UCSD-AML1 (cell line): ENCODE results near the gene ATRNL1.
"Not testable (repeated sequence)": the region's sequence is repeated elsewhere in the genome, so short reads cannot be mapped to it uniquely, and the experiment has no call there.

Experiments
- DNase-seq: peaks from one replicate; lab custom pipeline; 2025; ENCODE audit not compliant: unreplicated experiment; lab: John Stamatoyannopoulos, UW

Gene ATRNL1

DNA sequence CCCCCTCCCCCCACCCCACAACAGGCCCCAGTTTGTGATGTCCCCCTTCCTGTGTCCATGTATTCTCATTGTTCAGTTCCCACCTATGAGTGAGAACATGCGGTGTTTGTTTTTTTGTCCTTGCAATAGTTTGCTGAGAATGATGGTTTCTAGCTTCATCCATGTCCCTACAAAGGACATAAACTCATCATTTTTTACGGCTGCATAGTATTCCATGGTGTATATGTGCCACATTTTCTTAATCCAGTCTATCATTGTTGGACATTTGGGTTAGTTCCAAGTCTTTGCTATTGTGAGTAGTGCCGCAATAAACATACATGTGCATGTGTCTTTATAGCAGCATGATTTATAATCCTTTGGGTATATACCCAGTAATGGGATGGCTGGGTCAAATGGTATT, 312.7 kb downstream of the ATRNL1 start:
- DNase-seq = not testable (repeated sequence)

DNA sequence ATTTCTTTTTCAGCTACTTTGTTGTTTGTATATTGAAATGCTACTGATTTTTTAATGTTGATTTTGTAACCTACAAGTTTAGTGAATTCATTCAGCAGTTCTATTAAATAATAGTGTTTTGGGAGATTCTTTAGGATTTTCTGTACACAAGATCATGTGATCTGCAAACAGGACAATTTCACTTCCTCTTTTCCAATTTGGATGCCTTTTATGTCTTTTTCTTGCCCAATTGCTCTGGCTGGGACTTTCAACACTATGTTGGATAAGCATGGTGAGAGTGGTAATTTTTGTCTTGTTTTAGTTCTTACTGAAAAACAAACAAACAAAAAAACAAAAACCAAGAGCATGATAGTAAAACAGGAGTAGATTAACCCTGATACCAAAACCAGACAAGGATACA, 316.2 kb downstream of the ATRNL1 start:
- no peak for DNase-seq

DNA sequence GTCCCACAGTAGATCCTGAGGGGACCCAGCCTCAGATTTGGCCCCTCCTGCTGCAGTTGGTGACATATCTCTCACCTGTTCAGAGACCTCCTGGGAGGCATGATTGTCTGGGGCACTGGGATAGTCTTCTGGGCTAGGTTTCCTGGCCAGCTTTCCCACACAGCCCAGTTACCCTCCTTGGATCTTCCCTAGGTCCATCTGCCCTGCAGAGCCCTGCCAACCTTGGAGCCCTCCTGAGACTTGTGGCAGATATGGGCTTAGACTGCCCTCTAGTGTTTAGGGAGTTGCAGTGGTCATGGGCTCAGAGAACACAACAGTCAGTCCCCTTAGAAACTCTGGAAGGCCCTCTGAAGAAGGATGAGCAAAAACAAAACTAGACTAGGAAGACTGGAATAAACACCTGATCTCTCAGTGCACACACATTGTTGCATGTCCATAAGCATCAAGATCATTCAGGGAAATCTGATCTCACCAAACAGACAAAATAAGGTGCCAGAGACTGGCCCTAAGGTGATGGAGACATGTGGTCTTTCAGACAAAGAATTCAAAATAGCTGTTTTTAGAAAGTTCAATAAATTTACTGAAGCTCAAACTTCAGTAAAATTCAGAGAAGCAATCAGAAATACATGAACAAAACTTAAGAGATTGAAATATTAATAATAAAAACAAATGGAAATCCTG, 324.6 kb downstream of the ATRNL1 start:
- DNase-seq = peak; percentile 21

DNA sequence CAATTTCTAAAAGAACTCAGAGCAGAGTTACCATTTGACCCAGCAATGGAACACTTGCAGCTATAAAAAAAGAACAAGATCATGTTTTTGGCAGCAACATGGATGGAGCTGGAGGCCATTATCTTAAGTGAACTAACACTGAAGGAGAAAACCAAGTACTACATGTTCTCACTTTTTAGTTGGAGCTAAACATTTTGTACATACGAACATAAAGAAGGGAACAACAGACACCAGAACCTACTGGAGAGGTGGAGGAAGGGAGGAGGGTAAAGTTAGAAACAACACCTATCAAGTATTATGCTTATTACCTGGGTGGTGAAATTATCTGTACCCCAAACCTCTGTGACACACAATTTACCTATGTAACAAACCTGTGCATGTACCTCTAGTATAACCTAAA, 329.5 kb downstream of the ATRNL1 start:
- DNase-seq = no peak

DNA sequence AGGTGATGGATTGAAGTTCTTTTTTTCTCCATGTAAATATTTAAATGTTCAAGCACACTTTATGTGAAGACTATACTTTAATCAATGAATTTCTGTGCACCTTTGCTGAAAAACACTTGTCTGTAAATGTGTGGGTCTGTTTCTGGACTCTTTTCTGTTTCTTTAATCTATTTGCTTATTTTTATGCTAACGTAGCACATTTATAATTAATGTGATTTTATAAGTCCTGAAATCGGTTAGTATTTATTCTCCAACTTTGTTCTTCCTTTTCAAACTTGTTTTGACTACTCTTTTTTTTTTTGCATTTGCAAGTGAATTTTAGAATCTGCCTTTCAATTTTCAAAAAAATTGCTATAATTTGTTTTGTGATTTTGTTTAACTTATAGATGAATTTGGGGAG, 334.4 kb downstream of the ATRNL1 start:
- no peak for DNase-seq

DNA sequence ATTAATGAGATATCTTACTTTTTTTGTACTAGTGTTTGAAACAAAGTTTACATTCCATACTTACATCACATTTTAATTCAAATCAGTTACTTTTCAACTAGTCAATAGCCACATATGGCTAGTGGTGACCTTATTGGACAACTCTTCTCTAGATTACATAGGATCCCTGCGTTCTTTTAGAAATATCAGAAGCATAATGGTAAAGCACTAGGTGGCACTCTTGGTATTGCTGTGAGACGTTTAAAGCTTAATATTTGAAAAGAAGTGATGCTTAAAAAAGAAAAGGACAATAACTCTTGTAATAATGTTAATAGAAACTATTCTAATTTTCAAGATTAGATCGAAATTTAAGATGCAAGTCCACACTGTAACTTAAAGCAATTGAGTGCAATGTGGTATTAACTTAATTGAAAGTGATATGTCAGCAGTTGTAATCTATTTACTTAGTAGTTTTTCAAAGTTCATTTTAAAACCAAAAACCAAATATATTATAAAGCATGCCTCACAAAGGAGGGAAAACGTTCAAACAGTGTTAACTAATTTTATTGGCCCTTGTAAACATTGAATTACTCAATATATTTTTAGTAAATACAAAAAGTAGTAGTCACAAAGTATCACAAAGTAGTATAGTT, 339.1 kb downstream of the ATRNL1 start:
- DNase-seq = no peak

DNA sequence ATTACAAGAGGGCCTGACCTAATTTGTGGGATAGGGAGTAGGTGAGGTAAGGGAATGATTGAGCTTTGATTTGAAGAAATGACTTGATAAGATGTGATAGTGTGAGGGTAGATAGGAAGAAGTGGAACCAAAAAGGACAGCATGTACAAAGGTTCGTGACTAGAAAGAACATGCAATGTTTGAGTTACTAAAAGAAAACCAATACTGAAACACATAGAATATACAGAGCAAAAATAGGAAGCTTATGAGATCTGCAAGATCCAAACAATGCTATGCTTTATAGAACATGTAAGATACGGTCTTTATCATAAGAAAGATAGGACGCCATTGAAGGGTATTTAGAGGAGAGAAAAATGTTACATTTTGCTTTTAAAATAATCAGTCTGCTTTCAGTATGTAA, 343.8 kb downstream of the ATRNL1 start:
- no peak for DNase-seq

DNA sequence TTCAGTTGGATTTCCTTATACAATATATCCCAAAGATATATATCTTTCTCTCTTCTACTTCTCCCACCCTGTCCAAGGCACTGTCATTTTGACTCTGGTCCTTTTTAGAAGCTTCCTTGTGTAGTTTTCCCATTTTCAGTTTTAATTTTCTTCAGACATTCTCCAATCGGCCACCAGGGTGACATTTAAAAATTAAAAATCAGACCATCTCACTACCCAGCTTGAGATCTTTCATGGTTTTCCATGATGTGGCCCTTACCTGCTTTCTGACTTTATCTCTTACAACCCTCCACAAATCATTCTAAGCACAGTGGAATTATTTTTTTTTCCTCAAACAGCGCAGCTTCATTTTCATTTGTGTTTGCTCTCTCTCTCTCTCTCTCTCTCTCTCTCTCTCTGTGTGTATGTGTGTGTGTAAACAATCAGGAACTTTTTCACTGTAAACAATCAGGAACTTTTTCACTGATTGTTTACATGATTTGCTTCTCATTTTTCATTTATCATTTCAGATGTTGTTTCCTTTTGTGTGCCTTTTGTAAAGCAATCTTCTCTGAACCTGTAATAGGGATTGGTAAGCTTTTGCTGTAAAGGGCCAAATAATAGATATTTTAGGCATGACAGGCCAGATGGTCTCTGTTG, 348.9 kb downstream of the ATRNL1 start:
- DNase-seq = no peak

DNA sequence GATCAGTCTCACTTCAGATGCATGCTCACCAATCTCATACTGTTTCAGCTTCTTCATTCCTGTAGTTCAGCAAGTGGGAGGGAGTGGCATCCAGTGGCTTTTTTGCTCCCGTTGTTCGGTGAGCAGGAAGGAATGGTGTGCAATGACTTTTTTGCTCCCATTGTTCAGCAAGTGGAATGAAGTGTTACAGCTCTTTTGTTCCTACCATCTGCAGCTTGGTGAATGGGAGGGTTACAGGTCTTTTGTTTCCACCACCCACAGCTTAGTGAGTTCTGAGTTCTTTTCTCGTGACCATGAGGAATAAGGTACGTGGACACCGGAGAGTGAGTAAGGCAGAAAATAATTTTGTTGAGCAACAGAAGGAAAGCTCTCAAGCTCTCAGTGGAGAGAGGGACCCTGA, 363.6 kb downstream of the ATRNL1 start:
- no peak for DNase-seq

DNA sequence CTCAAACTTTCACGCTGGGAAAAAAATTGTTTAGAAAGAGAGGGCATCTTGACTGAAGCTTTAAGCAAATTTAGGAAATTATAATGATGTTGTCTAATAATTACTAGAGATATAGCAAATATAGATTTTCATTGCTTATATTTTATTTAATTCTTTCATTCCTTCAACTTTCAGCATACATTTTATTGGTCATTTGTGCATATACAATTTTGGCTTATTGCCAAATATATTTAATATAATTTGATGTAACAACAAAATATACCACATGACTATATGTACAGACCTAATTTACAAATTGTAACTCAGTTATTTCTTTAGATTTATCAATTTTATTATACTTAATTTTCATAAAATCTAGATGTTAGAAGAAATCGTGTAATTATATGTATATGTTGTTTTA, 390.1 kb downstream of the ATRNL1 start:
- DNase-seq = no peak

DNA sequence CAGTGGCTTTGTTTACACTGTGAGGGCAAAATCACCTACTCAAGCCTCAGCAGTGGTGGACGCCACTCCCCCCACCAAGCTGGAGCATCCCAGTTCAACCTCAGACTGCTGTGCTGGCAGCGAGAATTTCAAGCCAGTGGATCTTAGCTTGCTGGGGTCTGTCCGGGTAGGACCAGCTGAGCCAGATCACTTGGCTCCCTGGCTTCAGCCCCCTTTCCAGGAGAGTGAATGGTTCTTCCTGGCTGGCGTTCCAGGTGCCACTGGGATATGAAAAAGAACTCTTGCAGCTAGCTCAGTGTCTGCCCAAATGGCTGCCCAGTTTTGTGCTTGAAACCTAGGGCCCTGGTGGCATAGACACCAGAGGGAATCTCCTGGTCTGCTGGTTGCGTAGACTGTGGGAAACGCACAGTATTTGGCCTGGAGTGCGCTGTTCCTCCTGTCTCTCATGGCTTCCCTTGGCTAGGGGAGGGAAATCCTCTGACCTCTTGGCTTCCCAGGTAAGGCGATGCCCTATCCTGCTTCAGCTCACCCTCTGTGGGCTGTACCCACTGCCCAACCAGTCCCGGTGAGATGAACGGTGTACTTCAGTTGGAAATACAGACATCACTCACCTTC, 398.5 kb downstream of the ATRNL1 start:
- DNase-seq = no peak

DNA sequence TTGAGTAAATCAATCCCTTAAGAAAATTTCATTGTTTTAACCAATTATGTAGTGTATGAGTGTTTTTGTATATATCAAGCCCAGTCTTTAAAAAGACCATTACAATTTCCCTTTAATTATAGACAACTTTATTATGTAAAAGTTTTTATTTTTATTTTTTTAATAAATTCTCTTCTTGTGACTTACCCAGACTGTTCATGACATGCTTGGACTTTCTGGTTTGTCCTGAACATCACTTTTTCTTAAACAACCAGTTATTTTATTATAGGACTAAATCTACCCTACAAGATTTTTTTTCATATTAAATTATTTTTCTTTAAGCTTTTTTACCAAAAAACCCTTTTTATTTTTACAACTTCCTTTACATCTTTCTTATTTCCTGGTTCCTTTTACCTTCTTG, 410.4 kb downstream of the ATRNL1 start:
- DNase-seq = no peak

DNA sequence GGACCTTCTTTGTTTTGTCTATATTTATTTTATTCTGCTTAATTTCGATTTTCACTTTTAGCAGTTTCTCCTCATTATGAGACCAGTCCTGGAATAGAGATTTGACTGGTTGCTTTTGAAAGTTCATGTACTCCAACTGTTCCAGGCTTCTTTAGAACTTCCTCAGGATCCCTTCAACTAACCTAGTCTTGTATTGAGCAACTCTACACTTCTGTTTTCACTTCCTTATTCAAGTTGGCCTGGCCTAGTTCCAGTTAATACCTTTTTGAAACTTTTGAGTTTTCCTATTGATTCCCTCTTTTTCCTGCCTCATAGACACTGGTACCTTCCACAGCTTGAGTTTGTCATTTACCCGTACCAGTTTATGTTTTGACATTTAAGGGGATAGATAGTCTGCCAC, 421.7 kb downstream of the ATRNL1 start:
- no peak for DNase-seq

DNA sequence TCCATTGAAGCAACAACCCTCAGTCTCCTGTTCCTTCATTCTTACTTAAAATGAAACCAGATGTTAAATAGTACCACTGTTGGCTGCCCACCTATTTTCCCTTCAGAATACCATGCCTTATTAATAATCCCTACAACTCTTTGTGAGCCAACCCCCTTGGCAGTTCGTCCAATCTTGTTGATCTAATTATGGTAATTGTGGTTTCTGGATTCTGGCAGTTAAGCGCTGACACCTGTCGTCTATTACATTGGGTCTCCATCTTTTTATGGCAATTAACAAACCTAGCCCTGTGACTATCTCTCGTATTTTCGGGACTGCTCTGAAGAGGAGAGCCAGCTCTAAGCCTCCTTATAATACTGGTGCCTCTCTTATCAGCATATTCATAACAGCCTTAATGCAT, 432.0 kb downstream of the ATRNL1 start:
- DNase-seq = no peak

DNA sequence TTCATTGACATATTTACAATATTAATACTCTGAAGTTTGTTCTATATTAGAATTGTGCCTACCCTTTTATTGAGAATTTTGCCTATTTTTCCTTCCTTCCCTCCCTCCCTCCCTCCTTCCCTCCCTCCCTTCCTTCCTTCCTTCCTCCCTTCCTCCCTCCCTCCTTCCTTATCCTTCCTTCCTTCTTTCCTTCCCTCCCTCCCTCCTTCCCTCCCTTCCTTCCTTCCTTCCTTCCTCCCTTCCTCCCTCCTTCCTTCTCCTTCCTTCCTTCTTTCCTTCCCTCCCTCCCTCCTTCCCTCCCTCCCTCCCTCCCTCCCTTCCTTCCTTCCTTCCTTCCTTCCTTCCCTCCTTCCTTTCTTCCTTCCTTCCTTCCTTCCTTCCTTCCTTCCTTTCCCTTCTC, 434.5 kb downstream of the ATRNL1 start:
- not testable (repeated sequence) for DNase-seq

DNA sequence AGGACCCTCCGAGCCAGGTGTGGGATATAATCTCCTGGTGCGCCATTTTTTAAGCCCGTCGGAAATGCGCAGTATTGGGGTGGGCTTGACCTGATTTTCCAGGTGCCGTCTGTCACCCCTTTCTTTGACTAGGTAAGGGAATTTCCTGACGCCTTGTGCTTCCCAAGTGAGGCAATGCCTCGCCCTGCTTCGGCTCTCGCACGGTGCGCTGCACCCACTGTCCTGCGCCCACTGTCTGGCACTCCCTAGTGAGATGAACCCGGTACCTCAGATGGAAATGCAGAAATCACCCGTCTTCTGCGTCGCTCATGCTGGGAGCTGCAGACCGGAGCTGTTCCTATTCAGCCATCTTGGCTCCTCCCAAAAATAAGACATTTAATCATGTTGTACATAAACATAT, 443.2 kb downstream of the ATRNL1 start:
- not testable (repeated sequence) for DNase-seq

DNA sequence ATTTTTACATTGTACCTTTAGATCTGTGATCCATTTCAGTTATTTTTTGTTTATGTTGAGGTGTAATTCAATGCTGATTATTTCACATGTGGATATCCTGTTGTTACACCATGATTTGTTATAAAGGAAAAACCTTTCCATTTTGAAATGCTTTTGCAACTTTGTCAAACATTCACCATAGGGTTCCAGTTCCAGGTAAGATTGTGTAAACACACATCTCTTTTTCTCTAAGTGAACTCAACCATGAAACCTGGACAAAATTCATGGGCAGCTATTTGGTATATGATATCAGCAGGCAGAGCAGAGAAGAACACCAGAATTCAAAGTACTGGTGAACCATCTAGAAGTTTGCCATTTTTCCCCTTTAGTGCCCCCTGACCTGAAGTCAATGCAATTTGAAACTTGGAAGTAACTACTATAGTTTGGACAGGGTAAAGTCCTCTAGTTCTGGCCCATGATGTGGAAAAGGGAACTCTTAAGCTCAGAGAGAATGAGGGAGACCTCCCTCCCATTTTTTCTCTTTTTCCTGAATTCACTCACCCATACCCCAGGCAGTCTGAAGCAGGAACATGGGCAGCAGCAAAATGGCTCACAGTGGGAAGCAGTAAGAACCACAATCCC, 446.1 kb downstream of the ATRNL1 start:
- DNase-seq = no peak

DNA sequence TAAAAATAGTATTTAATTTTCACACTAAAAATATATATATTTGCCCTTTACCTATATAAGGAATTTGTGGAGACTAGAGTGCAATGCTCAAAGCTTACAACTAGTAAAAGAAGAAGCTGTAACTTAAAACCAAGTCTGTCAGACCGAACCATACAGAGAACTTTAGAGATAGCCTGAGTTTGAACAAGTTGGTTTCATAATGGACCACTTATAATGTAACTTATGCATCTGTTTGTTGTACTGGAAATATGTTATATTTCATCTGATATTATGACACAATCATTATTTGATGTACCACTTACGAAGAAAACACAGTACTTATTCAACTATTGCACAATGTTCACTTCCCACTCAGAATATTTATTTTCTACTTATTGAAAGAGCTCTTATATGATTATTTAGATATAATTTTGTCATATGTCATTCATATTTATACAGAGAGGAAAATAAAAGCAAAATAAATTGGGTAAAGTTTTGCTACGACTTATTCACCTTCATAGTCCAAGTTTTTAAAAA, 462.8 kb downstream of the ATRNL1 start:
- DNase-seq = no peak

DNA sequence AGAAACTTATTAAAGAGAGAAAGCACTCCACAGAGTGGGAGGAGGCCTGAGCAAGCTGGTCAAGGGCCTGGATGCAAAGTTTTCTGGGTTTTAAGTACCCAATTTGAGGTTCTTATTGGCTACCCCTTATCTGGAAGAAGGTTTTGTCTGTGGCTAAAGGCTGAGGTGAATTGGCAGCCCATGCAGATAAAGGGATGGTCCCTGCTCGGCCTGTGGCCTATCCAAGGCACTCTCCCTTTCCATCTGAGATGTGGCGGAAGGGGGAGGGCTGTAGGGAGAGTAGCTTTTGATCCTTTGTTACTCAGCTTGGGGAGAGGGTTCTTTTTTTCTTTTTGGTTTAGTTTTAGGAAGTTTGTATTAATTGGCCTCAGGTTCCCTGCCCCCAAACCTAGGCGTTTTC, 465.1 kb downstream of the ATRNL1 start:
- DNase-seq = peak; percentile 1

DNA sequence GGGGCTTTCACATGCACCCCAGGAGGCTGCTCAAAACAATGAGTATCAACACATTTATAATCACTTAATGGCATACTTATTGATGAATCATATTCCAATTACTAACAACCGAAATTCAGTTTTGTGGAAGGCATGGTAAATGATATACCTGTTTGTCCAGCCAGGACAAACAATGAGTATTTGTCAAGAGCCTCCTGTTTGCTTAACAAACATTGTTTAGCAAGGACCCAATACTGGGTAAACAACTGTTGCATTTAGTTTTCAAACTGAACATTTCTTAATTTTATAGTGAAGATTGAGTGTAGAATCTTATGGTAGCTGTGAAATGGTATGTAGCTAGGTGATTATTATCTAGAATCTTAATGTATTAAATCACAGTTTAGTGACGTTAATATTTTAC, 473.7 kb downstream of the ATRNL1 start:
- no peak for DNase-seq

DNA sequence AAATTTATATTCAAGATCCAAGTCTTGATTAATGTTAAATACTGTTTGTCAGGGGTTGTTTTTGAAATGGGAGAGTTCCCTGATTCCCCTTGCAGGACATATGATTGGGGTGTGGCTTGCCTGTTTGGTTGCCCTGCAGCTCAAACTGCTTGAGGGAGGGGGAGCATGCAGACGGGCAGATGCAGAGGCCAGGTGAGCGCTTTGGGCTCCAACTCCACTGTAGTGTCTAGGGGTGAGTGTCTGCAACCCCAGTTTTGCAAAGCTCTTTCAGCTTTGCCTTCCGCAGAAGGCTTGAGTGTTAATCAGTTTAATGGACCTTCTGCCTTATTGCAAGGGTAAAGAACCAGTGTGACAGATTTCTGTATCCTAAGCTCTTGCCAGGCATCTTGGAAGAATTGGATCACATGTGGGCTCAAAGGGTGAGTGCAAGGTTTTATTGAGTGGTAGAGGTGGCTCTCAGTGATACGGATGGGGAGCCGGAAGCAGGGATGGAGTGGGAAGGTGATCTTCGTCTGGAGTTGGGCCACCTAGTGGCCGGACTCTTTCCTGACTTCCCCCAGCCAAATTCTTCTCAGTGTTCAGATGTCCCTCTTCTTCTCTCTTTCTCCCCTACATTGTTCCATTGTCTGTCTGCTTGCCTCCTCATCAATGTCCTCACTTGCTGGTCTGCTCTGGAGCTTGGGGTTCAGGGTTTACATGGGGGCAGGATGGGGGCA, 479.7 kb downstream of the ATRNL1 start:
- DNase-seq = peak; percentile 8
